Karpas-422 (cell line): ENCODE data around the gene TMEM234. TPM values are rescaled to one million over a fixed set of nuclear protein-coding genes. Genes with fewer than 3 reads are reported as not detected.

Experiments used
- DNase-seq: peaks from one replicate; pipeline ENCODE4 v3.0.0-alpha.2; 2015
- H2AFZ ChIP-seq: fragments of 200-600 bp; sonication (generic); 2 replicates; pipeline ENCODE4 v1.6.1; 2014; ENCODE audit warnings: antibody characterized with exemption, low read length, mixed read lengths
- H3K27ac ChIP-seq: fragments of 200-600 bp; sonication (generic); 2 replicates; pipeline ENCODE4 v1.5.1; 2014; ENCODE audit warnings: mild to moderate bottlenecking, low read length, moderate library complexity
- H3K27me3 ChIP-seq: fragments of 200-600 bp; sonication (generic); 2 replicates; pipeline ENCODE4 v1.6.1; 2014; ENCODE audit warnings: low read length, mixed read lengths
- H3K36me3 ChIP-seq: fragments of 200-600 bp; sonication (generic); 2 replicates; pipeline ENCODE4 v1.6.1; 2014; ENCODE audit warnings: low read length, mixed read lengths; ENCODE audit not compliant: insufficient read depth
- H3K4me1 ChIP-seq: fragments of 200-600 bp; sonication (generic); 2 replicates; pipeline ENCODE4 v1.6.1; 2014; ENCODE audit warnings: mild to moderate bottlenecking, low read length, mixed read lengths
- H3K4me2 ChIP-seq: fragments of 200-600 bp; sonication (generic); 2 replicates; pipeline ENCODE4 v1.6.1; 2014; ENCODE audit warnings: low read length, low read depth, mild to moderate bottlenecking; ENCODE audit not compliant: poor library complexity, severe bottlenecking
- H3K4me3 ChIP-seq: fragments of 200-600 bp; sonication (generic); 2 replicates; pipeline ENCODE4 v1.5.1; 2014; ENCODE audit warnings: mild to moderate bottlenecking, antibody characterized with exemption, low read length, mixed read lengths
- H3K79me2 ChIP-seq: fragments of 200-600 bp; sonication (generic); 2 replicates; pipeline ENCODE4 v1.6.1; 2014; ENCODE audit warnings: mild to moderate bottlenecking, low read length, mixed read lengths
- H3K9ac ChIP-seq: fragments of 200-600 bp; sonication (generic); 2 replicates; pipeline ENCODE4 v1.6.0; 2014; ENCODE audit warnings: low read length
- H3K9me2 ChIP-seq: fragments of 200-600 bp; sonication (generic), shearing (Covaris generic); replicated peaks from 2 replicates; pipeline ENCODE4 v1.6.0; 2014; ENCODE audit warnings: mild to moderate bottlenecking, low read length, moderate library complexity; ENCODE audit not compliant: insufficient read depth
- H3K9me3 ChIP-seq: fragments of 300-700, 200-600 bp; sonication (generic); 2 replicates; pipeline ENCODE4 v1.6.1; 2014; ENCODE audit warnings: low read length, mixed read lengths
- H4K20me1 ChIP-seq: fragments of 200-600 bp; sonication (generic); 2 replicates; pipeline ENCODE4 v1.6.1; 2014; ENCODE audit warnings: mild to moderate bottlenecking, antibody characterized with exemption, low read length, low read depth; ENCODE audit not compliant: insufficient read depth
- total RNA-seq: library from RNA; depleted of rRNA; stranded (reverse); fragments of >200 nt; shearing (Covaris generic); gene quantifications from 2 replicates; pipeline ENCODE4 v1.2.3, GENCODE V29; 2014; ENCODE audit warnings: low replicate concordance

TMEM234 gene
- total RNA-seq, 1 experiment from 2014 or later: 11.2 TPM

DNA sequence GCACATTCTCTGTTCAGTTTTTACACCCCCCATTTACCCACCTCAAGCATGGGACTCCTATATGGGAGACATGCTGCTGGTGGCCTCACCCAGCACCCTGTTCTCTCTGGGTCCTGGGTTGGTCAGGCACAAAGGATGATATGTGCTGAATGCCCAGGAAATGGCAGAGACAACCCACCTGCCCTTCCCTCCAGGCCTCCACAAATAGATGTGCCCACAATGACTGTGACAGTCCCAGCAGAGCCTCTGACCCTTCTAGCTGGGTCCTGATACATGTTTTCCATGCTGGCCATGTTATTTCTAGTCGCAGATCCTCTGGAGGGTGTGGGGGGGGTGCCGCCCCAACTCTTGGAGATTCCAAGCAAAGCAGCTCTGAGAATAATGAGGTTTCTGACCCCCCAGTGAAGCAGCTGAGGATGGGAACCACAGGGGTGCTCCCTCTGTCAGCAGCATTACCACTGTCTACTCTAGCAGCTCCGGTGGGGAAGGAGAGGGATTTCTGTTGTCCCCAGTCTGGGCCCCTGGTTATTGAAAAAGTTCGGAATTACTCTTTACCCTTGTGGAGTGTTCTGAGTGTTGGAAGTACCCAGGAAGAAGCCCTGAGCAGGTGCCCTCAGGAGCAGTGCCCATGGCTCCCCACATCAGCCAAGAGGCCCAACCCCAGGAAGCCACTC lies 23.0 kb downstream of the TMEM234 start:
- H3K36me3 ChIP-seq: no peaks in the 10 kb centered on the region
- H3K4me1 ChIP-seq: peaks cover 43% of the 10 kb centered on the region

GRCh38 chr1:32198237-32199042 lies 23.7 kb downstream of the TMEM234 start:
- Histone ChIP-seq H3K27me3 (no peaks in the 10 kb centered on the region), H3K9ac (peak overlapping the region; percentile 81; the same call in 1 of the 2 replicates), H2AFZ (no peak overlapping the region), H3K4me3 (no peak overlapping the region), H3K4me1 (peaks cover 43% of the 10 kb centered on the region), H3K36me3 (no peaks in the 10 kb centered on the region), H3K4me2 (peak overlapping the region; percentile 87), H4K20me1 (no peaks in the 10 kb centered on the region), H3K27ac (0 out of 2 replicates have a peak overlapping the region, but pooled peaks have one; percentile 70), H3K9me2 (no peaks in the 10 kb centered on the region), H3K79me2 (peaks cover 10% of the 10 kb centered on the region; the same call in 1 of the 2 replicates), H3K9me3 (no peaks in the 10 kb centered on the region)
- DNase-seq: no peak

More for the DNA sequence above, 23.0 kb downstream of the TMEM234 start:
- DNase-seq: no peak
- peak overlapping the region; percentile 70 for H3K27ac ChIP-seq
- peak overlapping the region; percentile 87 for H3K4me2 ChIP-seq
- H3K9ac ChIP-seq: peak overlapping the region; percentile 81
- peaks cover 10% of the 10 kb centered on the region; the same call in 1 of the 2 replicates for H3K79me2 ChIP-seq
- H2AFZ ChIP-seq: no peak overlapping the region
- H3K9me2 ChIP-seq: no peaks in the 10 kb centered on the region
- no peaks in the 10 kb centered on the region for H3K27me3 ChIP-seq
- H3K9me3 ChIP-seq: no peaks in the 10 kb centered on the region
- peak overlapping the region; percentile 76; the same call in 1 of the 2 replicates for H3K4me3 ChIP-seq
- no peaks in the 10 kb centered on the region for H4K20me1 ChIP-seq

- H3K79me2 ChIP-seq: peaks cover 10% of the 10 kb centered on the region; the same call in 1 of the 2 replicates
- H3K9me2 ChIP-seq: no peaks in the 10 kb centered on the region
- no peak overlapping the region for H3K4me3 ChIP-seq
- H3K9ac ChIP-seq: no peak overlapping the region
- no peaks in the 10 kb centered on the region for H4K20me1 ChIP-seq
- no peaks in the 10 kb centered on the region for H3K27me3 ChIP-seq
- no peak overlapping the region for H3K27ac ChIP-seq
- H3K4me2 ChIP-seq: no peak overlapping the region
- DNase-seq: no peak
- H3K4me1 ChIP-seq: peaks cover 43% of the 10 kb centered on the region
- H3K9me3 ChIP-seq: no peaks in the 10 kb centered on the region
- no peaks in the 10 kb centered on the region; the same call in 1 of the 2 replicates for H3K36me3 ChIP-seq
- H2AFZ ChIP-seq: no peak overlapping the region
Observed at GRCh38 chr1:32197837-32198236, 24.3 kb downstream of the TMEM234 start.

- H3K36me3 ChIP-seq: peaks cover 7% of the 10 kb centered on the region; the same call in 1 of the 2 replicates
- DNase-seq: no peak
- H3K27ac ChIP-seq: no peak overlapping the region
- H3K9me2 ChIP-seq: no peaks in the 10 kb centered on the region
- no peaks in the 10 kb centered on the region for H3K27me3 ChIP-seq
- H3K9me3 ChIP-seq: no peaks in the 10 kb centered on the region
- no peak overlapping the region for H3K4me2 ChIP-seq
- H2AFZ ChIP-seq: no peak overlapping the region
- no peak overlapping the region for H3K9ac ChIP-seq
- H4K20me1 ChIP-seq: no peaks in the 10 kb centered on the region
- H3K4me3 ChIP-seq: no peak overlapping the region
- peaks cover 8% of the 10 kb centered on the region; the same call in 1 of the 2 replicates for H3K79me2 ChIP-seq
- peaks cover 38% of the 10 kb centered on the region for H3K4me1 ChIP-seq
Observed at GRCh38 chr1:32197074-32197473, 25.1 kb downstream of the TMEM234 start.

DNA sequence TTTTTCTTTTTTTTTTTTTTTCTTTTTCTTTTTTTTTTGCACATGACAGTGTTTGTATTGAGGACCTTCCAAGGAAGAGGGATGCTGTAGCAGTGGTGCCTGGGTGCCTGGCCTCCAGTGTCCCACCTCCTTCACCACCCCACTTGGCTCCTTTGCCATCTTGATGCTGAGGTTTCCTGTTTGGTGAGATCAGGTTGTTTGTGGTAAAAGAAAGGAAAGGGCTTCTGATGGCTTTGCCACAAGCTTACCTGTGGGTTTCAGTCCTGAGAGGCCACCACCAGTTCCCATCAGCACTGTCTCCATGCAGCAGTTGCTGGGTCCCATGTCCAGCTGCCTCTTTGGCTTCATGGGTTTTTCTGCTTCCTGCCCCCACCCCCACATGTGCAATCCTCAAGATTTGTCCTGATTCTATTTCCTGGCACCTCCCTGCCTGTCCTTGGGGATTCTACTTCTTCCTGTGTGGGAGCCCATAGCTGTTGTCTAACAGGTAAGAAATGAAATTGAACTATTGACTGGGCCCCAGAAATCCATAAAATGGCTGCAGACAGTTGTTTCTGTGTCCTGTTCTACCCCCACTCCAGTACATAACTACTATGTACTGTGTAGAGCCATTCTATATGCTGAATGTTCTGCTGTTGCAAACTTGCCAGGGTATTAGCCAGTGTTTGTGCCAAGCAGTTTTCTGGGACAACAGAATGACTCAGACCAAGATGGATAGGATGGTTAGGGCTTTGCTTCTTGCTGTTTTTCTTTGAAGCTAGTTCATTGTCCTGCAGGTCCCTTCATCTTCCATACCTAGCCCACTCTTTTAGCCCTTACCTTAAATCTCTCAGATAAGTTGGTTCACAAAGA lies 26.0 kb downstream of the TMEM234 start:
- H3K27me3 ChIP-seq: no peaks in the 10 kb centered on the region
- no peak overlapping the region for H3K27ac ChIP-seq
- H3K9me3 ChIP-seq: no peaks in the 10 kb centered on the region
- H3K4me3 ChIP-seq: no peak overlapping the region
- DNase-seq: no peak
- H3K36me3 ChIP-seq: peaks cover 12% of the 10 kb centered on the region; the same call in 1 of the 2 replicates
- H2AFZ ChIP-seq: no peak overlapping the region
- no peak overlapping the region for H3K4me2 ChIP-seq
- no peak overlapping the region for H3K9ac ChIP-seq
- no peaks in the 10 kb centered on the region for H3K9me2 ChIP-seq
- H4K20me1 ChIP-seq: no peaks in the 10 kb centered on the region
- H3K4me1 ChIP-seq: peaks cover 29% of the 10 kb centered on the region
- peaks cover under 1% of the 10 kb centered on the region; the same call in 1 of the 2 replicates for H3K79me2 ChIP-seq

DNA sequence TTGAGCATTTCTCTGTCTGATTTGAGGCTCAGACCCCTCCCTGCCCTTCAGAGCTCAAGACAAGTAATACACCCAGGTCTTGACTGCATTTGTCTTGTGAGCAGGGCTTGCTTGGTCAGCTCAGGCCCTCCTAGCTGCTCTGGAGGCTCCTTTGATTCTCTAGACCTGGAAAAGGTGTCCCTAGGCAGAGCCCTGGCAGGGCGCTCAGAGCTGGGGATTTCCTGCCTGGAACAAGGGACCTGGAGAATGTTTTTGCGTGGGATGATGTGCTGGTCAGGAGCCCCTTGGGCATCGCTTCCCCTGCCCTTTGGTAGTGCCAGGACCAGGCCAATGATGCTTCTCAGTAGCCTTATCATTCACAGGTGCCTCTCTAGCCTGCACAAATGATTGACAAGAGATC lies 26.6 kb downstream of the TMEM234 start:
- Histone ChIP-seq H3K36me3 (peaks cover 12% of the 10 kb centered on the region; the same call in 1 of the 2 replicates), H2AFZ (no peak overlapping the region), H3K27ac (no peak overlapping the region), H4K20me1 (no peaks in the 10 kb centered on the region), H3K9me2 (no peaks in the 10 kb centered on the region), H3K4me1 (peaks cover 23% of the 10 kb centered on the region), H3K9me3 (no peaks in the 10 kb centered on the region), H3K4me3 (no peak overlapping the region), H3K27me3 (no peaks in the 10 kb centered on the region), H3K4me2 (no peak overlapping the region), H3K9ac (no peak overlapping the region), H3K79me2 (no peaks in the 10 kb centered on the region)
- DNase-seq: no peak

DNA sequence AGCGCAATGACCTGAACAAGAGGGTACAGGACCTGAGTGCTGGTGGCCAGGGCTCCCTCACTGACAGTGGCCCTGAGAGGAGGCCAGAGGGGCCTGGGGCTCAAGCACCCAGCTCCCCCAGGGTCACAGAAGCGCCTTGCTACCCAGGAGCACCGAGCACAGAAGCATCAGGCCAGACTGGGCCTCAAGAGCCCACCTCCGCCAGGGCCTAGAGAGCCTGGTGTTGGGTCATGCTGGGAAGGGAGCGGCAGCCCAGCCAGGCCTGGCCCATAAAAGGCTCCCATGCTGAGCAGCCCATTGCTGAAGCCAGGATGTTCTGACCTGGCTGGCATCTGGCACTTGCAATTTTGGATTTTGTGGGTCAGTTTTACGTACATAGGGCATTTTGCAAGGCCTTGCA lies 27.2 kb downstream of the TMEM234 start:
- no peaks in the 10 kb centered on the region for H3K9me2 ChIP-seq
- H3K27me3 ChIP-seq: no peaks in the 10 kb centered on the region
- H4K20me1 ChIP-seq: no peaks in the 10 kb centered on the region
- peaks cover 17% of the 10 kb centered on the region for H3K4me1 ChIP-seq
- no peak overlapping the region for H3K27ac ChIP-seq
- H3K9me3 ChIP-seq: no peaks in the 10 kb centered on the region
- no peak overlapping the region for H3K4me2 ChIP-seq
- H3K36me3 ChIP-seq: peaks cover 17% of the 10 kb centered on the region; the same call in 1 of the 2 replicates
- no peak overlapping the region for H3K9ac ChIP-seq
- no peak for DNase-seq
- H2AFZ ChIP-seq: no peak overlapping the region
- H3K4me3 ChIP-seq: no peak overlapping the region
- H3K79me2 ChIP-seq: no peaks in the 10 kb centered on the region
